GM12864 (cell line): ENCODE measurements around the gene SMIM7.
"Not testable (repeated sequence)": the region's sequence is repeated elsewhere in the genome, so short reads cannot be mapped to it uniquely, and the experiment has no call there.

ENCODE experiments used
- DNase-seq: peaks from one replicate; pipeline ENCODE4 v3.0.0-alpha.2; 2011; ENCODE audit warnings: low read depth
- H3K4me3 ChIP-seq: 2 replicates; pipeline ENCODE4 v1.5.1; 2011; ENCODE audit warnings: mild to moderate bottlenecking, low read depth, low read length, control low read depth
- TF ChIP-seq, protein P1 (sequence below): IDR thresholded peaks from 2 replicates; pipeline ENCODE4 v1.5.1; 2011; ENCODE audit warnings: low read depth, mild to moderate bottlenecking, moderate library complexity, low read length, control low read depth, inconsistent platforms; ENCODE audit errors: missing control alignments

The SMIM7 gene

DNA sequence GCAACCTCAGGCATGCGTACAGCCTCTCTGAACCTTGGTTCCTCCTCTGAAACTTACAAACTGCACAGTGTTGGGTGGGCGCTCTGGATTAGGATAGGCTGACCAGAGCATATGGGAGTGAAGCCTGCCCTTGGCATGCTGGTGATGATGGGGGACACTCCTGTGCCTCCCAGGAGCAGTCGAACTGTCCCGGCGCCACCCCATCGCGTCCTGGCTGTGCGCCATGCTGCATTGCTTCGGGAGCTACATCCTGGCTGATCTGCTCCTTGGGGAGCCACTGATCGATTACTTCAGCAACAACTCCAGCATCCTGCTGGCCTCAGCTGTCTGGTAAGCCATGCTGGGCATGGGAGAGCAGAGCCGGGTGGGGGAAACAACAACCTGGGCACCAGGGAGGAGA is 19.9 kb upstream of the SMIM7 start:
- H3K4me3 ChIP-seq, result no peak overlapping the region
- TF ChIP-seq, protein P1, sequence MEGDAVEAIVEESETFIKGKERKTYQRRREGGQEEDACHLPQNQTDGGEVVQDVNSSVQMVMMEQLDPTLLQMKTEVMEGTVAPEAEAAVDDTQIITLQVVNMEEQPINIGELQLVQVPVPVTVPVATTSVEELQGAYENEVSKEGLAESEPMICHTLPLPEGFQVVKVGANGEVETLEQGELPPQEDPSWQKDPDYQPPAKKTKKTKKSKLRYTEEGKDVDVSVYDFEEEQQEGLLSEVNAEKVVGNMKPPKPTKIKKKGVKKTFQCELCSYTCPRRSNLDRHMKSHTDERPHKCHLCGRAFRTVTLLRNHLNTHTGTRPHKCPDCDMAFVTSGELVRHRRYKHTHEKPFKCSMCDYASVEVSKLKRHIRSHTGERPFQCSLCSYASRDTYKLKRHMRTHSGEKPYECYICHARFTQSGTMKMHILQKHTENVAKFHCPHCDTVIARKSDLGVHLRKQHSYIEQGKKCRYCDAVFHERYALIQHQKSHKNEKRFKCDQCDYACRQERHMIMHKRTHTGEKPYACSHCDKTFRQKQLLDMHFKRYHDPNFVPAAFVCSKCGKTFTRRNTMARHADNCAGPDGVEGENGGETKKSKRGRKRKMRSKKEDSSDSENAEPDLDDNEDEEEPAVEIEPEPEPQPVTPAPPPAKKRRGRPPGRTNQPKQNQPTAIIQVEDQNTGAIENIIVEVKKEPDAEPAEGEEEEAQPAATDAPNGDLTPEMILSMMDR, result no peak
- DNase-seq, result no peak

DNA sequence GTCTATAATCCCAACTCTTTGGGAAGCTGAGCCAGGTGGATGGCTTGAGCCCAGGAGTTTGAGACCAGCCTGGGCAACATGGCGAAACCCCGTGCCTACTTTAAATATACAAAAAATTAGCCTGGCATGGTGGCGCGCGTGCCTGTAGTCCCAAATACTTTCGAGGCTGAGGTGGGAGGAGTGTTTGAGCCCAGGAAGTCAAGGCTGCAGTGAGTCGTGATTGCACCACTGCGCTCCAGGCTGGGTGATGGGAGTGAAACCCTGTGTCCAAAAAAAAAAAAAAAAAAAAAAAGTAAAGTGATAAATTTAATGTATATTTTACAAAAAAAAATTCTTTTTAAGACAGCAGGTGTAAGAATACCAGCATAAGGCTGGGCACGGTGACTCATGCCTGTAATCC is 18.6 kb upstream of the SMIM7 start:
- H3K4me3 ChIP-seq, result no peak overlapping the region
- DNase-seq, result no peak
- TF ChIP-seq, protein P1, result no peak

DNA sequence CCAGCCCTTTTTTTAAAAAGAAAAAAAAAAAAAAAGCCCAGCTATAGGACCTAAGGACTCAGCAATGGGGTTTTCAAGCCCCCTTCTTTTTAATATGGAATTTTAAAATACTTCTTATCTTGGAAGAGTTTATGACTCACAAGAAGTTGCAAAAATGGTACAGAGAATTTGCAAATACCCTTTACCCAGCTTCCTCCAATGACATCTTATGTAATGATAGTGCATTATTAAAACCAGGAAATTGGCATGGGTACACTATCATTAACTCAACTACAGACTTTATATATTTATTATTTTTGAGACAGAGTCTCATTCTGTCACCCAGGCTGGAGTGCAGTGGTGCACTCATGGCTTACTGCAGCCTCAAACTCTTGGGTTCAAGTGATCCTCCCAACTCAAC is 17.1 kb upstream of the SMIM7 start:
- TF ChIP-seq, protein P1, result no peak
- no peak for DNase-seq
- no peak overlapping the region for H3K4me3 ChIP-seq

DNA sequence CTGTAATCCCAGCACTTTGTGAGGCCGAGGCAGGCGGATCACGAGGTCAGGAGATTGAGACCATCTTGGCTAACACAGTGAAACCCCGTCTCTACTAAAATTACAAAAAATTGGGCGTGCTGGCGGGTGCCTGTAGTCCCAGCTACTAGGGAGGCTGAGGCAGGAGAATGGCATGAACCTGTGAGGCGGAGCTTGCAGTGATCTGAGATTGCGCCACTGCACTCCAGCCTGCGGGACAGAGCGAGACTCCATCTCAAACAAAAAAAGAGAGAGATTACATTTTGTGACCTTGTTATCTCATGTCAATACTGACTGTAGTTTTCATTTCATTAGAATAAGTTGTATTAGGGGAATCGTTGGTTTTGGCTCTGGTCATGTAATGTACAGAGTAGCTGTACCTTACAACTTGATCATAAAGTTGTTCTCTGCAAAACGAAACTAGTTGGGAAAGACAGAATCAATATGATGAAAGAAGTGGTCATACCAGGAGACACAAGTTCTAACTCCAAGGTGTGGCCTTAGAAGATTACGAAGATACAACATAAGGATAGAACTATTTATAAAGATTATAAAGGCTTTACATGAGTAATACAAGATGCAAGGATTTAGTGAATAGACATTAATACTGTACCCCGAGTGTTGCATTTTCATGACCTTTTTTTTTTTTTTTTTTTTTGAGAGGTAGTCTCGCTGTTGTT is 16.3 kb upstream of the SMIM7 start:
- no peak for DNase-seq
- no peak overlapping the region for H3K4me3 ChIP-seq
- TF ChIP-seq, protein P1, result no peak

DNA sequence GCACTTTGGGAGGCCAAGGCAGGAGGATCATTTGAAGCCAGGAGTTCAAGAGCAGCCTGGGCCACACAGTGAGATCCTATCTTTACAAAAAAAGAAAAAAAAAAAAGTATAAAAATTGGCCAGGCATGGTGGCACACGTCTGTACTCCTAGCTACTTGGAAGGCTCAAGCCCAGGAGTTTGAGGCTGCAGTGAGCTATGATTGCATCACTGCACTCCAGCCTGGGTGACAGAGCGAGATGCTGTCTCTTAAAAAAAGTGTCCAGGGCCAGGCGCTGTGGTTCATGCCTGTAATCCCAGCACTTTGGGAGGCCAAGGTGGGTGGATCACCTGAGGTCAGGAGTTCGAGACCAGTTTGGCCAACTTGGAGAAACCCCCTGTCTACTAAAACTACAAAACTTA is 13.9 kb upstream of the SMIM7 start:
- not testable (repeated sequence) for DNase-seq, H3K4me3 ChIP-seq

DNA sequence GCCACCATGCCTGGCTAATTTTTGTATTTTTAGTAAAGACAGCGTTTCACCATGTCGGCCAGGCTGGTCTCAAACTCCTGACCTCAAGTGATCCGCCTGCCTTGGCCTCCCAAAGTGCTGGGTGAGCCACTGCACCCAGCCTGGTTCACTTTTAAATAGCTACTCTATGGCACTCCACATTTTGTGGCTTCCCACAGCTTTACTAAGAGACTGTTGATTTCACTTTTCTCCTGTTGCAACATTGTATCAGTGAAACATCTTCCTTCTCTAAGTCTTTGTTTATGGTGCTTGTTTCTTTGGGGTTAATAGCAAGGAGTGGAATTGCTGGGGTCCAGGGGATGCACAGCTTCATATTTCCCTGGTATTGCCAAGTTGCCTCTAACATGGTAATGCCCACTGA is 13.3 kb upstream of the SMIM7 start:
- TF ChIP-seq, protein P1, result no peak
- no peak for DNase-seq
- no peak overlapping the region for H3K4me3 ChIP-seq

DNA sequence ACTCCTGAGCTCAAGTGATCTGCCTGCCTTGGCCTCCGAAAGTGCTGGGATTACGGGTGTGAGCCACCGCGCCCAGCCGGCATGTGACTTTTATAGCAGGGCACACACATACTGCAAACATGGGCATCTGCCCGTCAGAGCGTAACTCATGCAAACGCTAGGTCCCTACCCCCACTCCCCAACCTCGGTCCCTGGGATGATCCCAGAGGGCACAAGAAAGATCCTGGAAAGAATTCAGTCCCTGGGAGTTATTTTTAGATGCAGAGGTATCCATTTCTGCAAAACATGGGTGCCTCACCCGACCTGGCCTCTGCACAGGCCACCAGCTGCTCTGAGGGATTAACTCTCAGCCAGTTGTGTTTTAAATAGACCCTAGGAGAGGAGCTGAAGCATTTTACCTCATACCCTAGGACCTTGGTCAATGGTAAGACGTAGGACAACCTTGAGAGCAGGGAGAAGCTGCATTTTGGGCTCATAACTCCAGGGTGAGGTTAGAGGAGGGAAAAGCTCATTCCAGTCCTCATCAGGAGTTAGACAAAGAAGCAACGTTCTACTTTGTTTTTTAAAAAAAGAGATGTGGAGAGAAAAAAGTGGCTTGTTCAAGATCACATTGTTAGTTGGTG is 11.8 kb upstream of the SMIM7 start:
- TF ChIP-seq, protein P1, result no peak
- no peak overlapping the region for H3K4me3 ChIP-seq

More for the DNA sequence above, 11.8 kb upstream of the SMIM7 start:
- DNase-seq, result no peak
